IPS-NIHi7 (cell line): Measurements from ENCODE around the gene ECHDC1.
"Not testable (repeated sequence)": the region's sequence is repeated elsewhere in the genome, so short reads cannot be mapped to it uniquely, and the experiment has no call there.

Experiments used
- DNase-seq: peaks from one replicate; pipeline ENCODE4 v3.0.0; 2012; ENCODE audit warnings: mixed read lengths; ENCODE audit errors: extremely low spot score

ECHDC1 gene

GRCh38 chr6:127342946-127343808, at the start of gene ECHDC1:
ECHDC1 (minus strand) TSS chr6:127343609; CDS start chr6:127331028, 12,581 bp downstream.
- DNase-seq: peak; percentile 54

DNA sequence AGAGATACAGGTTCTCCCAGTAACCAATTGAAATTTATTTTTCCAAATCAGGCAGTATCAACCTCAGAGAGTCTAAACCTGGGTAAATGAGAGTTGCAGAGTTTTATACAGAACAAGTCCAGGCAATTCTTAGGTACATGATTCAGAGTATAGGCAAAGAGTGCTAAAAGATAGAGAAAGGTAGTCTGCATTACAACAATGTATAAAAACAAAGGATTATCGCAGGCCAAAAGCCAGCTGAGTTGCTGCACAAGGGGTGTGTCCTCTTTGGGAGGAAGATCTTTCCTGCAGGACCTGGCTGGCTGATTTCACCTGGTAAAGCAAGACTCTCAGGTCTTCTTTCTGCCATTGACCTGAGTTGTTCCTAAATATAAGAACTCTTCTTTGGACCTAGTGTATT, 48.9 kb upstream of the ECHDC1 start:
- no peak for DNase-seq

DNA sequence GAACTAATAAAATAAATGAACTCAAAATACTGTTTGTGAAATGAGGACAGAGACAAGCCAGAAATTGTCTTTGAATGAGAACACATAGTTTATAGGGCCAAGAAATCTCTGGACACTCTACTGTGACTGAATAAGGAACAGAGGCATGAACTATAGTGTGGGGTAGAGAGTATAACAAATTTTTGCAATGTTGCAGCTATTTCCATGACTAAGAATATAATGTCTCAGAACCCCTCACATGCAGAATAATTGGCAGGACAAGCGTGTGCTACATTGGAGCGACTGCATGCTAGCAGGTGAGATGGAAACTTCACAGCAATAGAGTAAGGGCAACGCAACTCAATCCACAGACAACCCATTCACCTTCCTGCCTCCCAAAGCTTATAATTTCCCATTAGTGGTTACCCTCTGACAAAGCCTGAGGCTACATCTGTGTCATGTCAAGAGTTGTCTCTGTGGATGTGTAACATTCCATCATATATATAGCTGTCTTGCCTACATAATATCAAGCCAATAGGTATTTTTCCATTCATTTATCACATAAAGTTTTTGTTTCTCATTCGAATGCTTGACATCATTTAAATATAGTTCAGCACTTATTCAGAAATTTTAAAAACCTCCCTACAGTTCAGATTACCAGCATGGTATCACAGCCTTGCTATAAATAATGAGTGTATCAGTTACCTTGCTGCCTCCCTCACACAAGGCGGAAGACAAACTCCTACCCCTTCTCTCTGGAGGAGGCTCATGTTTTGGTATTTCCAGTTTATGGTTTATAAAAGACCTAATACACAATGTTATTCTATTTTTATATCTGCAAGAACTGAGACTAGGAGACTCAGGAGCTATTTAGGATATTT, 47.9 kb upstream of the ECHDC1 start:
- no peak for DNase-seq

DNA sequence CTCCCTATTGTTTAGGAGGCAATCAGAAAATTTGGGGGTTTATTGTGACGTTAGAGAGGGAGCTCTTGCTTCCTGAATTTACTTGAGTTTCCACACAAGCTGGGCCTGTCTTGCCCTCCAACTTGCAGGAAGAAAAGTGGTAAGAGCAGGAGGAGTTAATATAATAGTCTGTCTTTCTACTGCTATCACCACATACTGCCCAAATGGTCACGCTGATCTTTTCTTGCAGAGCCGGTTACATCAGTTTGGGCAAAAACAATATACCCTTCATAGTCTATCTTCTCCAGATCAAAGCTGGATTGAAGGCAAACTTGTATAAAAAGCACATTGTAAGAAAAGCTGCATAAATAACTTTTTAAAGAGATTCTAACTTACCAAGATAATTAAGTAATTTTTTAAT, 46.3 kb upstream of the ECHDC1 start:
- DNase-seq: no peak

DNA sequence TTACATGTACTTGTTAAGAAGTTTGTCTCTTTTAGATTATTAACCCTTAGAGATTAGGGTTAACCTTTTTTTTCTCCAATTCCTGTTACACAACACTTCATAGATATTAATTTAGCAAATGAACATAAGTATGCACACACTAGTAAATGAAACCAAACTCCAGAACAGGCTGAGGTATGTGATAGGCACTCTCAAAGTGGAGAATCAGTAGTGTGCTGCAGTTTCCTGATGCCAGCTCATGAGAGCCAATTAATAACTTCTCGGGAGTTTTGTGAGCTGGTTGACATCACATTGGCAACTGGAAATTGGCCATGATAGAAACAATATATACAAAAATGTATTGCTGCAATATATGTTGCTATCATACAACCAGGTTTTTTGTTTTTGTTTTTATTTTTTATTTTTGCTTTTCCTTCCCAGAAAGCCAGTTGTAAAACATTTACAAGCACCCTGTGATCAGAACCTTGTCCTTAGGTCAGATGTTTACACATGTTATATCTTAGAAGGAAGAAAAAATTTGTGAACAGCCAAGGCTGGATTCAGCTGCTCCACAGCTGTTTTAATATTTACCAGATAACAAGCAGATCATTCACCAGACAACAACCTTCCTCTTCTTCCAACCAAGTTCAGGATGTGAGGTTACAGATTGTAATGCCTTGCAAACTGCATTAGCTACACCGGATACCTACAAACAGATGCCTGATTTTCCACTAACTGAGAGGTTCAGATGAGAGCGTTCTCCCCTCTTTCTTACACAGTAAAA, 42.4 kb upstream of the ECHDC1 start:
- DNase-seq: no peak

DNA sequence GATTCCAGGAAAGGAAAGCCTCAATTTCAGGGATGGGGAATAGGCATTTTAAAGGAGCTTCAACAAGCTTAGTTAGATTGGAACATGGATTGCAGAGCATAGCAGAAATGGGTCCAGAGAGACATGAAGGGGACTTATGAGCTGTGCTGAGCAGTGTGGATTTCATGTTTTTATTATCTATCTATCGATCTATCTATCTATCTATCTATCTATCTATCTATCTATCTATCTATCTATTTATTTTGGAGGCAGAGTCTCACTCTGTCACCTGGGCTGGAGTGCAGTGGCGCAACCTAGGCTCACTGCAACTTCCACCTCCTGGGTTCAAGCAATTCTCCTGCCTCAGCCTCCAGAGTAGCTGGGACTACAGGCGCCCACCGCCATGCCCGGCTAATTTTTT, 41.4 kb upstream of the ECHDC1 start:
- not testable (repeated sequence) for DNase-seq

DNA sequence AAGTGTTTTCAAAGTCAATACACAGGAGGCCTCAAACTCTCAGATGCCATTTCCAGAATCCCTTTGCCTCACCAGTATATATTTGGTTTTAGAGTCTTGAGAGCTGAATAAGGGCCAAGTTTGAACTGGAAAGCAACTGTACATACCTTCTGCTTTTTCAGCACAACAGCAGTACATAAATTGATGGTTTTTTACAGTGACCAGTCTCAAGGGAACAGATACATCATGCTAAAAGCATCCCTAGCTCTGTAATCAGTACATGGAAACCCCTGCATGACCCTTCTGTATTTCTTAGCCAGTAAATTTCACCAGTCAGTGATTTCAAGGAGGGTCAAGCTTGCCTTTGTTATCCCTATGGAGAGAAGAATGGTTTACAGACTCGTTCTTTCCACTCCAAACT, 40.6 kb upstream of the ECHDC1 start:
- DNase-seq: no peak

- no peak for DNase-seq
These were observed 39.0 kb upstream of the ECHDC1 start for GRCh38 chr6:127382413-127382812.

GRCh38 chr6:127381384-127381783, 38.0 kb upstream of the ECHDC1 start:
- DNase-seq: no peak

DNA sequence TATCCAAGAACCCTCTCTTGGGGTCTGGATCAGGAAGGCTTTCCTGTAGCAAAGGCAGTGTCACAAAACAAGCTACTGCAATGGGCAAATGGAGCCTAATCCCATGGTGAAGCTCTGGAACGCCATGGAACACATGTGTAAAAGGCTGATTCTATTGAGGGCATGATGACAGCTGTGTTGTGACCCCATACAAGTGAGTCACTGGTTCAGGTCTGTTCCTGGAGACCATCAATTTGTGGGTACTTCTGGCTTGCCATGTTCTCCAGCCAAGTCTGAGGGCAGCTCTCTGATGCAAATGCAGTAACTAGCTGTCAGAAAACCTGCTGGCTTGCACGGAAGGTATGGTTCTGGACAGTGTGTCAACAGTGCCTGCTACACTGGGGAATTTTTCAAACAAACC, 33.3 kb upstream of the ECHDC1 start:
- DNase-seq: no peak

GRCh38 chr6:127367023-127367375, 23.6 kb upstream of the ECHDC1 start:
- DNase-seq: no peak

DNA sequence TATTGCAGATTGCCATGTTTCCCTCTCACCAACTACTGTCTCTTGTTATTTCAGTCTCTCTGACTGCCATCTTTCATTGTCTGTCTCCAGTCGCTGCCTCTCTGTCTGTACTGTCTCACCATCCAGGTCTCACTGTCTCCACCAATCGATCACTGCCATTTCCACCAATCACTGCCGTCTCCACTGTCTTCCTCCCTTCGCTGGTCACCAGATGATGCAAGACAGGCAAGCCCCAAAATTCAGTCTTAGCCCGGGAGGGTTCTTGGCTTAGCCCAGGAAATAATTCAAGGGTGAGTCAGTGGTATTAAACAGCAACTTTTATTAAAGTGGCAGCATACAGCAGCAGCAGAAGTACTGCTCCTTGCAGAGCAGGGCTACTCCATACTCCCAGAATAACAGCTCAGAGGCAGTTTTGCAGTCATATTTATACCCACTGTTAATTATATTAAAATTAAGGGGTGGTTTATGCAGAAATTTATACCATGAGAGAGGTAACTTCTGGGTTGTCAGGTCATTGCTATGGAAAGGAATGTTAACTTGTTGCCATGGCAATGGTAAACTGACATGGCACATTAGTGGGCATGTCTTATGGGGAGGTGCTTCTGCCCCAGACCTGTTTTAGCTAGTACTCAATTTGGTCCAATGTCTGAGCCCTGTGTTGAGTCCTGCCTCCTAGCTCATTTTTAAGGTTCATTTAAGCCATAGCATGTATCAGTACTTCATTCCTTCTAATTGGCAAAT, 23.0 kb upstream of the ECHDC1 start:
- peak; percentile 35 for DNase-seq

DNA sequence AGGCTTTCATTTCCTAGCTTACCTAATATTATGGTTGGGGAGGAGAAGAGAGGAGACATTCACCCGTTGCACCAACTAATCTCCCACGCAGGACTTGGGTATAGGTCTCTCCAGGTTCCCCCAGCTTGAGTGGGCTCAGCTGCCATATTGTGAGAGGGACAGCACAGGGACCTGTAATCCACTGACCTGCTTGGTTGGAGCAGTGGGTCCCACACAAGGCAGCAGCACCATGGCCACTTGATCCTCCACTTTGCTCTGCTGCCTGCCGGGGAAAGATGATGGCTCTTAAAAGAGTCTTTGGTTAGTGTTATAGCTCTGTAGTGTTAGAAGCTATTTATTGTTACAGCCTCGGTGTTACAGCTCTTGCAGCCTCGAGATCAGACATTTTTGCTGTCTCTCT, 22.5 kb upstream of the ECHDC1 start:
- no peak for DNase-seq

DNA sequence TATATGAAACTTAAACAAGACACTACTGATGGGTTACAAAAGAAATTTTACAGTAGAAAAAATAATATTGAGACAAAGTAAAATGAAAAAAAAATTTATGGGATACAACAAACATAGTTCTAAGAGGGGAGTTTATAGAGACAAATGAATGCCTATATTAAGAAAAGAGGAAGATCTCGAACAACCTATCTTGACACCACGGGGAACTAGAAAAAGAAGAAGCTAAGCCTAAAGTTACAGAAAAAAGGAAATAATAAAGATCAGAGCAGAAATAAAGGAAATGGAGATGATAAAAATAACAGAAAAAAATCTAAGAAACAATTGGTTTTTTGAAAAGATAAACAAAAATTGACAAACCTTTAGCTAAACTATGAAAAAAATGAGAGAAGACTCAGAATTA, 9.1 kb upstream of the ECHDC1 start:
- DNase-seq: no peak

GRCh38 chr6:127349980-127350379, 6.6 kb upstream of the ECHDC1 start:
- no peak for DNase-seq

- DNase-seq: no peak
These were observed 4.7 kb upstream of the ECHDC1 start for GRCh38 chr6:127348028-127348661.

DNA sequence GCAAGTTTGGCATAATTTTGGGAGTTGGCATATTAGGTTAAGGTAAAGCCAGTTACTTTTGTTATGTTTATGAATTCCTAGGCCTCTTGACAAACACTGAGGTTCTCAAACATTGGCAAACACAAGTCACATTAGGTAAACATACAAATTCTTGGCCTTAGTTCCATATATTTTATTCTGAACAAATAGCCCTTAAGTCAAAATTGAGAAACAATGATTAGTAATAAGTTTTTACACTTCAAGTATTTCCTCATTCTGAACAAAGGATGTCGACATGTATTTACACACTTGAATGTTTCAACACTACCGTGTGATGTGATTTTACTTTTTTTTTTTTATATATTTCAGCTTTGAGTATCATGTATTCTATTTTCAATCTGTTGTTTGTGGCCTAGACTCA, 3.8 kb upstream of the ECHDC1 start:
- DNase-seq: no peak

DNA sequence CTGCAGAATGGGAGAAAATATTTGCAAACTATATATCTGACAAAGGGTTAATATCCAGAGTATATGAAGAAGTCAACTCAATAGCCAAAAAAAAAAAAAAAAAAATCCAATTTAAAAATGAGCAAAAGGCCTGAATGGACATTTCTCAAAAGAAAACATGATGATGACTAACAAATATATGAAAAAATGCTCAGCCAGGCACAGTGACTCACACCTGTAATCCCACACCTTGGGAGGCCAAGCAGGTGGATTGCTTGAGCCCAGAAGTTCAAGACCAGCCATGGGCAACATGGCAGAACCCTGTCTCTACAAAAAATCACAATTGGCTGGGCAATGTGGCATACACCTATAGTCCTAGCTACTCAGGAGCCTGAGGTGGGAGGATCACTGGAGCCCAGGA, 2.1 kb upstream of the ECHDC1 start:
- no peak for DNase-seq

DNA sequence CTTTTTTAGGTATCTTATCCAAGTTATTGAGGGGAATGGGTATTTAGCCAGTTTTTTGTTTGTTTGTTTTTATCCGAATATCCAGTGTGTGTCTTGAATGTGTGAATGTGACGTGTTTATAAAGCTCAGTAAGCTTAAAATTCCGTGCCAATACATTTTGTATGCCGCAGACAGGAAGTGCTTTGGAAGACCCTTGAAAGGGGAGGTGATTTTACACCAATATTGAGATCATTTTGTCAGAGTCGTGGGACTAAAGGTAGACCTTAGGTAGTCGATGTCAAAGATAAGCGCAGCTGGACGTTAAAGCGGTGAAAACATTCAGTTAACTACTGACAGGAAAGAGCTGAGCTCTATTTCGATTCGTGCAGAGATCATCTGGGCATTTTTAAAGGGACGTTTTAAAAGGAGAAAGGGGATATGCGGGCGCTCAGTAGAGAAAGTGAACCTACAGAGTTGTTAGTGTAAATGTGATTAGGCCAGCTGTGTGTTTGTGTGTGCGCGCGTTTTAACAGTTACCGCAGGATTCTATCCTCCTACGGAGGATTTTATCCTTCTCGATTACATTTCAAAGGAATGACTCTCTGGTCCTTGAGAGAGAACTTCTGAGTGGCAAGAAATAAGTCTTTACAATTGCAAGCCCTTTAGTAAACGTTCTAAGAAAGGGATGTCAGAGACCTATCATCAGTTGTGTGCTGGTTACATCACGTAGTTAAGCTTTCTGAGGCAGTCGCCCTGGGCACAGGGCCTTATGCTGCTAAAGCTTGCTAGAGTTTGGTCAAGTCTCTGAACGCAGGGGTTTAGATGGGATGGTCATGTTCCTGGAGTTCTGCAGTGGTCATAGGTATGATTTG, 625 bp upstream of the ECHDC1 start:
- peak; percentile 18 for DNase-seq

DNA sequence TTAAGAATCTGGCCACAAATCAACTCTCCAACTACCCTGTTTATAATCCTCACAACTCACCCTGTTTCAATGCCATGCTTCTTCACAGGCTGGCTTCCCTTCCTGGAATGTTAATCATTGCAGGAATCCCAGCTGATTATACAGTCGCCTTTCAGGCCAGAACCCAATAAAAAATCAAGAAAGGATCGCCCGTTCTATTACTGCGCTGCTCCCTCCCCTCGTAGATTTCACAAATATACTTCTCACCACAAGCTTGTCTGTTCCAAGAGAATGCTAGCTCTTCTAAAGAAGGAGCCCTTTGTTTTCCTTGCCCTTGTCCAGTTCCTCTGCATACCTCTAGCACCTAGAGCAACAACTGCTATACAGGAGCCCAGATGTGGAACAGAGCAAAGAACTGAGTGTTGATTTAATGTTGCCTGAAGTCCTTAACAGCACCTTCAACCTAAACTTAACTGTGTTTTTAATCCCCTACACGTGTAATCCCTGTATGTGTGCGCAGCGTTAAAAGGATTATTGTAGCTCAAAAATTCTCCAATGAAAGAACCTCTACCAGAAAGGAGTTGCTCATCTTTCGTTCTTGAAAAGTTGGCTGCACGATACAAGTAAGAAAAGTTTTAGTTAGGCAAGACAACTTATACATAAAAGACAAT, 988 bp downstream of the ECHDC1 start:
- peak; percentile 20 for DNase-seq
